Panc1 (cell line): ENCODE results near the gene PDPN.

Source experiments
- POLR2AphosphoS5 ChIP-seq: IDR thresholded peaks from 2 replicates; pipeline ENCODE4 v1.6.1; 2012; ENCODE audit warnings: mild to moderate bottlenecking, low read depth, low read length, moderate library complexity
- SIN3A ChIP-seq: IDR thresholded peaks from 2 replicates; pipeline ENCODE4 v1.6.1; 2012; ENCODE audit warnings: low read depth, mild to moderate bottlenecking, low read length, moderate library complexity, borderline replicate concordance; ENCODE audit not compliant: insufficient read depth
- TCF7L2 ChIP-seq: IDR thresholded peaks from 2 replicates; pipeline ENCODE4 v1.6.1; 2011; ENCODE audit warnings: mild to moderate bottlenecking, low read depth, low read length, inconsistent platforms
- TF ChIP-seq, protein P1 (sequence below): fragments of 450-650 bp; IDR thresholded peaks from 2 replicates; pipeline ENCODE4 v1.5.1; 2017; ENCODE audit warnings: mild to moderate bottlenecking
- TF ChIP-seq, protein P2 (sequence below), 2 experiments: IDR thresholded peaks; 2 replicates each; pipeline ENCODE4 v1.6.1; 2011 to 2012; ENCODE audit warnings: low read depth in 2 of 2, control low read depth in 1 of 2, low read length in 1 of 2, mild to moderate bottlenecking in 1 of 2, moderate library complexity in 1 of 2; ENCODE audit not compliant: insufficient read depth in 1 of 2

DNA sequence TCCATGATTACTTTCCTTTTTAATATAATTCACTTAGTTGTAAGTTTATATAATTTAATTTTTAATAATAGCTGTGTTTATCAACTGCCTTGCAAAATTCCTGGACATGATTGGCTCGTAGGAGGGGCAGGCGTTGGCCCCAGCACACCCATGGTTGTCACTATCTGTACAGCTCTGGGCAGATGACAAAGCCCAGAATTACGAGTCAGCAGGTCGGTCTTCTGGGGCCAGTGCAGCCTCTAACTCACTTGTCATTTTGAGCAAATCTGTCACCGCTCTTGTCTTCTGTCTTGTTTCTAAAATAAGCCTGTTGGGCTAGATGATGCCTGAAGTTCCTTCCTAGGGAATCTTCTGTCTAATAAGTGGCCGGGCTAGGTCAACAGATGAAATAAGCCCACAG, 48.4 kb upstream of the PDPN start:
- TF ChIP-seq, protein P1, sequence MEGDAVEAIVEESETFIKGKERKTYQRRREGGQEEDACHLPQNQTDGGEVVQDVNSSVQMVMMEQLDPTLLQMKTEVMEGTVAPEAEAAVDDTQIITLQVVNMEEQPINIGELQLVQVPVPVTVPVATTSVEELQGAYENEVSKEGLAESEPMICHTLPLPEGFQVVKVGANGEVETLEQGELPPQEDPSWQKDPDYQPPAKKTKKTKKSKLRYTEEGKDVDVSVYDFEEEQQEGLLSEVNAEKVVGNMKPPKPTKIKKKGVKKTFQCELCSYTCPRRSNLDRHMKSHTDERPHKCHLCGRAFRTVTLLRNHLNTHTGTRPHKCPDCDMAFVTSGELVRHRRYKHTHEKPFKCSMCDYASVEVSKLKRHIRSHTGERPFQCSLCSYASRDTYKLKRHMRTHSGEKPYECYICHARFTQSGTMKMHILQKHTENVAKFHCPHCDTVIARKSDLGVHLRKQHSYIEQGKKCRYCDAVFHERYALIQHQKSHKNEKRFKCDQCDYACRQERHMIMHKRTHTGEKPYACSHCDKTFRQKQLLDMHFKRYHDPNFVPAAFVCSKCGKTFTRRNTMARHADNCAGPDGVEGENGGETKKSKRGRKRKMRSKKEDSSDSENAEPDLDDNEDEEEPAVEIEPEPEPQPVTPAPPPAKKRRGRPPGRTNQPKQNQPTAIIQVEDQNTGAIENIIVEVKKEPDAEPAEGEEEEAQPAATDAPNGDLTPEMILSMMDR: no peak
- TF ChIP-seq SIN3A: no peak
- no peak for TF ChIP-seq POLR2AphosphoS5
- TF ChIP-seq, protein P2, sequence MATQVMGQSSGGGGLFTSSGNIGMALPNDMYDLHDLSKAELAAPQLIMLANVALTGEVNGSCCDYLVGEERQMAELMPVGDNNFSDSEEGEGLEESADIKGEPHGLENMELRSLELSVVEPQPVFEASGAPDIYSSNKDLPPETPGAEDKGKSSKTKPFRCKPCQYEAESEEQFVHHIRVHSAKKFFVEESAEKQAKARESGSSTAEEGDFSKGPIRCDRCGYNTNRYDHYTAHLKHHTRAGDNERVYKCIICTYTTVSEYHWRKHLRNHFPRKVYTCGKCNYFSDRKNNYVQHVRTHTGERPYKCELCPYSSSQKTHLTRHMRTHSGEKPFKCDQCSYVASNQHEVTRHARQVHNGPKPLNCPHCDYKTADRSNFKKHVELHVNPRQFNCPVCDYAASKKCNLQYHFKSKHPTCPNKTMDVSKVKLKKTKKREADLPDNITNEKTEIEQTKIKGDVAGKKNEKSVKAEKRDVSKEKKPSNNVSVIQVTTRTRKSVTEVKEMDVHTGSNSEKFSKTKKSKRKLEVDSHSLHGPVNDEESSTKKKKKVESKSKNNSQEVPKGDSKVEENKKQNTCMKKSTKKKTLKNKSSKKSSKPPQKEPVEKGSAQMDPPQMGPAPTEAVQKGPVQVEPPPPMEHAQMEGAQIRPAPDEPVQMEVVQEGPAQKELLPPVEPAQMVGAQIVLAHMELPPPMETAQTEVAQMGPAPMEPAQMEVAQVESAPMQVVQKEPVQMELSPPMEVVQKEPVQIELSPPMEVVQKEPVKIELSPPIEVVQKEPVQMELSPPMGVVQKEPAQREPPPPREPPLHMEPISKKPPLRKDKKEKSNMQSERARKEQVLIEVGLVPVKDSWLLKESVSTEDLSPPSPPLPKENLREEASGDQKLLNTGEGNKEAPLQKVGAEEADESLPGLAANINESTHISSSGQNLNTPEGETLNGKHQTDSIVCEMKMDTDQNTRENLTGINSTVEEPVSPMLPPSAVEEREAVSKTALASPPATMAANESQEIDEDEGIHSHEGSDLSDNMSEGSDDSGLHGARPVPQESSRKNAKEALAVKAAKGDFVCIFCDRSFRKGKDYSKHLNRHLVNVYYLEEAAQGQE (IDR thresholded peaks at IDR 0.05; ENCODE audit: insufficient read depth in 1 of 2, low read depth in 2 of 2, low read length in 1 of 2): no peak
- TF ChIP-seq TCF7L2: no peak
